ELF-1 (cell line): ENCODE results near the gene DCHS1.

Source experiments
- DNase-seq: peaks from one replicate; pipeline ENCODE4 v3.0.0-alpha.2; 2016; ENCODE audit warnings: low read depth, low spot score

DCHS1 gene

GRCh38 chr11:6594142-6594768 is 61.4 kb downstream of the DCHS1 start:
- no peak for DNase-seq

- no peak for DNase-seq
Measured at GRCh38 chr11:6588018-6588417, 67.6 kb downstream of the DCHS1 start.

- DNase-seq: no peak
Measured at GRCh38 chr11:6587360-6587953, 68.2 kb downstream of the DCHS1 start.

GRCh38 chr11:6586434-6587359 is 68.9 kb downstream of the DCHS1 start:
- DNase-seq: no peak

- DNase-seq: no peak
Measured at GRCh38 chr11:6584528-6584927, 71.1 kb downstream of the DCHS1 start.

- DNase-seq: no peak
Measured at GRCh38 chr11:6583584-6583983, 72.0 kb downstream of the DCHS1 start.

GRCh38 chr11:6579681-6580080 is 75.9 kb downstream of the DCHS1 start:
- no peak for DNase-seq

- DNase-seq: no peak
Measured at GRCh38 chr11:6578134-6578533, 77.5 kb downstream of the DCHS1 start.

- DNase-seq: no peak
Measured at GRCh38 chr11:6576471-6577373, 78.9 kb downstream of the DCHS1 start.

- no peak for DNase-seq
Measured at GRCh38 chr11:6574816-6575715, 80.5 kb downstream of the DCHS1 start.

GRCh38 chr11:6572215-6572614 is 83.4 kb downstream of the DCHS1 start:
- DNase-seq: no peak

- peak; percentile 29 for DNase-seq
Measured at GRCh38 chr11:6571434-6572008, 84.1 kb downstream of the DCHS1 start.
